Stimulated activated CD4-positive, alpha-beta T cell treated with anti-CD3 and anti-CD28 coated beads, TNF-alpha, amount 100 ng/mL, for 24 hours (primary cell): Measurements from ENCODE around the gene HS2ST1.
"Not testable (repeated sequence)": the region's sequence is repeated elsewhere in the genome, so short reads cannot be mapped to it uniquely, and the experiment has no call there.

Experiments used
- DNase-seq, 3 experiments: peaks; one replicate each; pipeline ENCODE4 v3.0.0-alpha.2; 2020; ENCODE audit warnings: low read depth in 3 of 3

HS2ST1 gene

DNA sequence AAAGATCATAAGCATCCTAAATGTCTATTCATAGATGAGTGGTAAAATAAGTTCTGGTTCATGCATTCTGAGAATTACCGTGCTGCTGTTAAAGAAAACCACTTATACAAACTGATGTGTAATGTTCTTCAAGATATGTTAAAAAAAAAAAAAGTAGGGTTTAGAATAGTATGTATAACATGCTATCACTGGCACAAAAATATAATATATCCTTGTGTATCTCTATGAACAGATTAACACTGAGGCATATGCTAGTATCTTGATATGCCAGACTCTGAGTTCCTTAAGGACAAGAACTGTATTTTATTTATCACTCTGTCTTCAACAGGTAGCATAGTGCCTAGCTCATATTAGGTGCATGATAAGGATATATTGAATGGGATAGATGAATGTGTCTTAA lies 108.9 kb downstream of the HS2ST1 start:
- DNase-seq: no peak

DNA sequence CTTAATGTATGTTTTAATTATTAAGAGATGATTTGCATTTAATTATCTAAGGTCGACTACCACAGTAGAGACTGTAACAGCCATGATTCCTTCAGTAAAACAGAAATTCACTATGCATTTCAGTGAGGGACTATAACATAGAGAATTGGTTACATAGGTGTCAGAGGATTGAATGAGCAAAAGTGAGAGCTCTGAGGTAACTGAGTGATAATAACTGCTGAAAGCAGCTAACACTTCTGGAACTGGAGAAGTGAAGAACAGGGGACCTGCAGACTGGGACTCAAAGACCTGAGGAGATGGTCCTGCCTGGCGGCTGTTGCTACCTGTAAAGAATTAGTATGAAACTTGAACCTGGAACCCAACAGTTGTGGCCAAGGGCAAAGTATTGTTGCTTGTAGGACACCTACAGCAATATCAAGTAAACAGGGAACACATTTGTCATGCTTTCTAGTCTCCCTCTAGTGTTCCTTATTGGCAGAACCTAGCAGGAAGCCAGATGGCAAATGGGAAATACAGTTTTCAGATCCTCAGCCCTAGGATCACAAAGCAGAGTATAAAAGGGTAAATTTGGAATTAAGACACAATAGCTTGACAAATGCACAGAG lies 110.6 kb downstream of the HS2ST1 start:
- DNase-seq: no peak

GRCh38 chr1:87027561-87027960 lies 113.1 kb downstream of the HS2ST1 start:
- DNase-seq: not testable (repeated sequence)

GRCh38 chr1:87028576-87028975 lies 114.1 kb downstream of the HS2ST1 start:
- DNase-seq: no peak

- DNase-seq: no peak
Observed at GRCh38 chr1:87030740-87031690, 116.6 kb downstream of the HS2ST1 start.

- DNase-seq: no peak
Observed at GRCh38 chr1:87034351-87034750, 119.9 kb downstream of the HS2ST1 start.

GRCh38 chr1:87039096-87039495 lies 124.7 kb downstream of the HS2ST1 start:
- DNase-seq: no peak

DNA sequence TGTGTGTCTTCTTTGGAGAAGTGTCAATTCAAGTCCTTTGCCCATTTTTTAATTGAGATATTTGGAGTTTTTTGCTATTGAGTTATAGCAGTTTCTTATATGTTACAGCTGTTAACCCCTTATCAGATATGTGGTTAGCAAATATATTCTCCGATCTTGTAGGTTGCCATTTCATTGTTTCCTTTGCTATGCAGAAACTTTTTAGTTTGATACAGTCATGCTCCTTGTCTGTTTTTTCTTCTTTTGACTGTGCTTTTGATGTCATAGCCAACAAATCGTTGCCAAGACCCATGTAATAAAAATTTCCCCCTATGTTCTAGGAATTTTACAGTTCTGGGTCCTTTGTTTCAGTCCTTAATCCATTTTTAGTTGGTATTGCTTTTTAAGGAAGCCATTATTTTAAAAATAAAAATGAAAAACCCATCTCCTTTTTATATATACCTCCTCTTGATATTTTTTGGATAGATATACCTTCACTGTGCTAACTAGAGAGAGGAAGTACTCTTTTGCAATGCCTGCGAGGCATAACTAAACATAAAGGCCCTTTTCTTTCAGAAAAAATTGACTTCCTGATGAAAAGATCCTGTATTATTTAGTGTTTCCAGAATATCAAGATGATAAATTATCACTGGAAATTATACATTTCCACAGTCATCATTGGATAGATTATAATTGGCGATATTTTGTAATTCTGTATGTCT lies 127.8 kb downstream of the HS2ST1 start:
- DNase-seq: no peak

DNA sequence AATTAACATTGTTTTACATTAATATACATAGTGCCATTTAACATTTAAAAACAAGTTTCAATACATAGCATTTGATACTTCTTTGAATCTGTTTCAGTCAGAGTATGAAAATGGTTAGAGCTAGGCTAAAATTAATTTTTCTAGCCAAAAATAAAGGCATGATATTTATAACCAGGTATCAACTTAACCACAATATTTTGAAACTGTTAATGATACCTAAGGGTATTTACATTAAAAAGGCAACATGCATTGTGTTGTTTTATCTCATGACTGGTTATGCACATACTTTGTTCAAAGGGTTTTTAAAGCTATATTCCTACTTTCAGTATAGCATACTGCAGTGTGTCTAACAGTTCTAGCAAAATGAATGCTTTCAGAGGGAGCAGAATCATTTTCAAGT lies 130.0 kb downstream of the HS2ST1 start:
- no peak for DNase-seq

- DNase-seq: no peak
Observed at GRCh38 chr1:87044840-87045239, 130.4 kb downstream of the HS2ST1 start.

GRCh38 chr1:87045761-87046304 lies 131.4 kb downstream of the HS2ST1 start:
- peak; percentile 14 to 34 (median 32) for DNase-seq

GRCh38 chr1:87046951-87047350 lies 132.5 kb downstream of the HS2ST1 start:
- no peak for DNase-seq

DNA sequence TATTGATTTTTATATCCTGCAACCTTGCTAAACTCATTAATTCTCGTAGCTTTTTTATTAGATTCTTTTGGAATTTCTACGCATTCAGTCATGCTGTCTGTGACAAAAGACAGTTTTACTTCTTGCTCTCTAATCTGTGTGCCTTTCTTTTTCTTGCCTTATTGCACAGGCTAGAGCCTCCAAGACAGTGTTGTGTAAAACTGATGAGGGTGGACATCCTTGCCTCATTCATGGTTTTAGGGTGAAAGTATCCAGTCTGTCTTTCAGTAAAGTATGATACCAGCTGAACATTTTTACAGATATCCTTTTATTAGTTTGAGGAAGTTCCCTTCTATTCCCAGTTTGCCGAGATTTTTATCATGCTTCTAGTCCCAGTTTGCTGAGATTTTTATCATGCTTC lies 133.8 kb downstream of the HS2ST1 start:
- no peak for DNase-seq

- DNase-seq: no peak
Observed at GRCh38 chr1:87051965-87052364, 137.5 kb downstream of the HS2ST1 start.

DNA sequence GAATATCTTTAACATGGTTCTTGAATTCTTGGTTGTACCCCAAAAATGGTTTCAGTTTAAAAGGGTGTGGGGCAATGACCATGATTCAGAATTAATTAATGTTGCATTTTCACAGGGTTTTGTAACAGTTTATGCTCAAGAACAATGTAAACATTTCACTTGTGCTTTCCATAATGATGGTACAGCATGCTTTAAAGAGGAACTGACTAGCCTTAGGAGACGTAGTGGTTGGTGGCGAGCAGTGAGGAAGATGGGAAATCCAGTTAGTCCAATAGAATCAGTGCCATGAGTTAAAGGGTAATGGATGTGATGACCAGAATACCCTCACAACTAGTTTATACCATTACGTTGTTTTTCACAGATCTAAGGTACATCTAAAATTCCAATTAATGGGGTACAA lies 138.0 kb downstream of the HS2ST1 start:
- DNase-seq: no peak

GRCh38 chr1:87052961-87053360 lies 138.5 kb downstream of the HS2ST1 start:
- no peak for DNase-seq

- no peak for DNase-seq
Observed at GRCh38 chr1:87053446-87053845, 139.0 kb downstream of the HS2ST1 start.

DNA sequence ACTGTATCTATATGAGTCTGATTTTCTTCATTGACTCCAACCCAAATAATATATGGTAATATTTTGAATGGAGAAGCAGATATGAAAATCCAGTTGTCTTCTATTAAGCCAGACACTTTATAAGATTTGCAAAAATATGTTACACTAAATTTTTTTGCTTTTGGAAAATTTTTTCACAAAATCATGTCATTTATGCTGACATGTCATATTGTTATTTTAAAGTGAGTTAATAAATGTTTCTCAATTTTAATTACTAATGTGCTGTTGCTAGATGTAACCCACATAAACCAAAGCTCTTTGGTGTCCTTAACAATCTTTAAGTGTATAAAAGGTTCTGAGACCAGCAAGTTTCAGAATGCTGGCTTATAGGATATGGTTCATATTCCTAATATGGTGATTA lies 142.5 kb downstream of the HS2ST1 start:
- DNase-seq: no peak

DNA sequence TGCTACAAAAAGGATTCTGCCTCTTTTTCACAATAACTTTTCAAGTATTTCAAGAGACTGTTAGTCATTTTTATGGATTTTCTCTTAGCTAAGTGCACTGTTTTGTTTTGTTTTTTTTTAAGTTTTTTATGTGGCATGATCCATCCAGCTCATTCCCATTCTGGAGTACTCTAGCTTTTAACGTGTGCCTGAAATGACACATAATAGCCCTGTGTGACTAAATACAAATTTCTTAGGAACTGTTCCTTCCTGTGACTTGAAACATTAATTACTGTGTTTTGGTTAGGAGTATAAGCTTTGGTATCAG lies 143.9 kb downstream of the HS2ST1 start:
- no peak for DNase-seq

GRCh38 chr1:87061742-87062156 lies 147.3 kb downstream of the HS2ST1 start:
- no peak for DNase-seq

DNA sequence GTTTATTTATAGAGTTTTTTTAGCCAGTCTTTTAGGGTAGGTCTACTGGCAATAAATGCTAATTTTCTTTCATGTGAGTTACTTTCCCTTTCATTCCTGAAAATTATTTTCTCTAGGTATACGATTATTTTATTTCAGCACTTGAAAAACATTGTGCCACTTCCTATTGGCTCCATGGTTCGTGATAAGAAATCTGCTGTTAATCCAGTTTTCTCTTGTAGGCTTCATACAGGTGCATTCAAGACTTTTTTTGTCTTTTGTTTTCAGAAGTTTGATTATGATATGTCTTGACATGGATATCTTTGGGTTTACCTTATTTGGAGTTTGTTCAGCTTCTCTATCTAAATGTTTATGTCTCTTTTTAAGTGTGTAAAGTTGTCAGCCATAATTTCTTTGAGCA lies 148.3 kb downstream of the HS2ST1 start:
- DNase-seq: no peak

DNA sequence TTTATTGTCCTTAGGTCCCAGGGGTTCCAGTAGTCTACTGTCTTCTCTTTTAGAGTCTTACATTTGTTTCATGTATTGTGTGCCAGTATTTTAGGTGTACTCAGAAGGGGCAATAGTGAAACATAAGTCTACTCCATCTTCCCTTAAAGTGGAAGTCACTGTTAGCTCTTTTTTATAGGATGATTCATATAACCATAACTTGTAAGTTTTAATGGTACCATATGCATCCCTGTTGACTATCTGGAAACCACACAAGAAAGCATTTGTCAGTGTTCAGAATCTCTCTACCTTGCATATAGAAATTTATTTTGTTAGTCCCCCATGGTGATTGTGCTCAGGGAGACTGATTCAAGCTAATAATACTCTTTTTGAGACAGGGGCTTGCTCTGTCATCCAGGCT lies 149.9 kb downstream of the HS2ST1 start:
- DNase-seq: no peak

DNA sequence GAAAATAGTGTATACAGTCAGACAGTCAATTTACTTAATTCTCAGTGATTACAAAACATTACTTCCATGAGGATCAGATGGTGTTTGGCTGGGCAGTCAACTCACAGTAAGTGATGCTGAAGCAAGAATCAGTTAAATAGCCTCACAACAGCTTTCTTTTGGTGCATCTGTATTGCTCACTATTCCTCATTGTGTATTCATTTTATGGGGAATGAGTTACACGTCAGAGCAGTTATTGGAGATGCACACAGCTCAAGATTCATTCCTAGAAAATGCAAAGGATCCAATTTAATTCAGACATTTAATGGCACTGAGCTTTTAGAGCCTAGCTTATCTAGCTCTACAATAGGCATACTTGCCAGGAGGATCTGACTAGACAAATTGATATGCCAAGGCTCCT lies 150.6 kb downstream of the HS2ST1 start:
- DNase-seq: no peak
